MCF 10A (cell line): ENCODE data around the gene CALML3. TPM values are rescaled to one million over a fixed set of nuclear protein-coding genes. Genes with fewer than 3 reads are reported as not detected.

Experiments used
- BruUV-seq: library from RNA; stranded (reverse); fragments of 400-500 nt; replicated peaks from 2 replicates; lab custom pipeline; 2021; lab: Mats Ljungman, UMichigan
- CTCF ChIA-PET: fragments of 300-600 bp; sonication (Branson Sonifier 250); formaldehyde crosslinking; extraction: SDS; loops from one replicate; lab custom pipeline; 2021; ENCODE audit warnings: antibody characterized with exemption, inconsistent platforms; lab: Yijun Ruan, JAX
- POLR2A ChIA-PET: fragments of 300-600, 350-650 bp; sonication (Branson Sonifier 250); formaldehyde crosslinking; extraction: SDS; loops from one replicate; lab custom pipeline; 2020; ENCODE audit warnings: antibody characterized with exemption, inconsistent platforms; lab: Yijun Ruan, JAX
- DNase-seq: peaks from one replicate; pipeline ENCODE4 v3.0.0-alpha.2; 2018; ENCODE audit not compliant: unreplicated experiment
- H3K27ac Mint-ChIP-seq: one replicate; pipeline ENCODE4 v1.8.0; 2022; ENCODE audit warnings: mild to moderate bottlenecking, low read depth, mixed read lengths; ENCODE audit not compliant: unreplicated experiment
- H3K27me3 Mint-ChIP-seq: one replicate; pipeline ENCODE4 v1.8.0; 2022; ENCODE audit warnings: mixed read lengths; ENCODE audit not compliant: insufficient read depth, unreplicated experiment
- H3K36me3 Mint-ChIP-seq: one replicate; pipeline ENCODE4 v1.8.0; 2022; ENCODE audit warnings: mild to moderate bottlenecking, moderate library complexity, mixed read lengths; ENCODE audit not compliant: insufficient read depth, unreplicated experiment
- H3K4me1 Mint-ChIP-seq: one replicate; pipeline ENCODE4 v1.8.0; 2022; ENCODE audit warnings: mixed read lengths; ENCODE audit not compliant: insufficient read depth, unreplicated experiment
- H3K4me3 Mint-ChIP-seq: one replicate; pipeline ENCODE4 v1.8.0; 2022; ENCODE audit warnings: mild to moderate bottlenecking, moderate library complexity, mixed read lengths; ENCODE audit not compliant: unreplicated experiment
- H3K9me3 Mint-ChIP-seq: one replicate; pipeline ENCODE4 v1.8.0; 2022; ENCODE audit warnings: mixed read lengths; ENCODE audit not compliant: unreplicated experiment
- intact Hi-C: fragments of 100-400 bp; cut with micrococcal nuclease; formaldehyde crosslinking; loops from 2 replicates; pipeline ENCODE4 v1.14.1; 2022
- total RNA-seq: library from RNA; stranded (reverse); gene quantifications from 2 replicates; pipeline ENCODE4 v1.2.3, GENCODE V29; 2022
- TF ChIP-seq, protein P1 (sequence below): fragments of 200-600 bp; IDR thresholded peaks from one replicate; pipeline ENCODE4 v1.8.0; 2022; ENCODE audit warnings: antibody characterized with exemption, mild to moderate bottlenecking; ENCODE audit not compliant: unreplicated experiment

CALML3 gene
- total RNA-seq, 1 experiment from 2014 or later, result 0.75 TPM

DNA sequence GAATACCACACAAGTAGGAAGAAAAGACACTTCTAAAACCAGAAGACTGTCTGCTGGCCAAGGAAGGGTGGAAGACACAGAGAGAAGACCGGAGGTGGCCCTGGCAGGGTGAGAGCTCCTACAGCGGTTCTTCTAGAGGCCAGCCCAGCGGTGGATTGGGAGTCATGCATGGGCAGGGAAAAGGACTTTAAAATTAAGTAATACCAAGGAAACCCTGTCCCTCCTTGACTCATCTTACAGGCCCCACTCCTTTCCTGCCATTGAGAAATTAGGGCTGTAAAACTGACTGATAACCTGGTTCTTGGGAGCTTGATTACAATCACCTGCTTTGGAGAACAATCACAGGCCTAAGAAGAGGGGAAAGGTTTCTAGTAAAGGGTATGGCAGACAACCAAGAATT is 16.1 kb downstream of the CALML3 start:
- H3K27ac Mint-ChIP-seq, result peak overlapping the region; percentile 31
- ChIA-PET POLR2A (interaction anchor here (2.9 kb wide), 1 partner anchor 8 kb away, joined by 69 read pairs; no protein-coding TSS in a partner anchor), CTCF (no interaction called here)
- H3K27me3 Mint-ChIP-seq, result no peaks in the 10 kb centered on the region
- peaks cover 29% of the 10 kb centered on the region for H3K4me1 Mint-ChIP-seq
- H3K36me3 Mint-ChIP-seq, result peaks cover 20% of the 10 kb centered on the region
- DNase-seq, result no peak
- intact Hi-C loops, result no loop called here
- no peak overlapping the region for H3K4me3 Mint-ChIP-seq
- peaks cover 8% of the 10 kb centered on the region for H3K9me3 Mint-ChIP-seq
- BruUV-seq, result no TSS peak
- TF ChIP-seq, protein P1, sequence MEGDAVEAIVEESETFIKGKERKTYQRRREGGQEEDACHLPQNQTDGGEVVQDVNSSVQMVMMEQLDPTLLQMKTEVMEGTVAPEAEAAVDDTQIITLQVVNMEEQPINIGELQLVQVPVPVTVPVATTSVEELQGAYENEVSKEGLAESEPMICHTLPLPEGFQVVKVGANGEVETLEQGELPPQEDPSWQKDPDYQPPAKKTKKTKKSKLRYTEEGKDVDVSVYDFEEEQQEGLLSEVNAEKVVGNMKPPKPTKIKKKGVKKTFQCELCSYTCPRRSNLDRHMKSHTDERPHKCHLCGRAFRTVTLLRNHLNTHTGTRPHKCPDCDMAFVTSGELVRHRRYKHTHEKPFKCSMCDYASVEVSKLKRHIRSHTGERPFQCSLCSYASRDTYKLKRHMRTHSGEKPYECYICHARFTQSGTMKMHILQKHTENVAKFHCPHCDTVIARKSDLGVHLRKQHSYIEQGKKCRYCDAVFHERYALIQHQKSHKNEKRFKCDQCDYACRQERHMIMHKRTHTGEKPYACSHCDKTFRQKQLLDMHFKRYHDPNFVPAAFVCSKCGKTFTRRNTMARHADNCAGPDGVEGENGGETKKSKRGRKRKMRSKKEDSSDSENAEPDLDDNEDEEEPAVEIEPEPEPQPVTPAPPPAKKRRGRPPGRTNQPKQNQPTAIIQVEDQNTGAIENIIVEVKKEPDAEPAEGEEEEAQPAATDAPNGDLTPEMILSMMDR, result no peak

DNA sequence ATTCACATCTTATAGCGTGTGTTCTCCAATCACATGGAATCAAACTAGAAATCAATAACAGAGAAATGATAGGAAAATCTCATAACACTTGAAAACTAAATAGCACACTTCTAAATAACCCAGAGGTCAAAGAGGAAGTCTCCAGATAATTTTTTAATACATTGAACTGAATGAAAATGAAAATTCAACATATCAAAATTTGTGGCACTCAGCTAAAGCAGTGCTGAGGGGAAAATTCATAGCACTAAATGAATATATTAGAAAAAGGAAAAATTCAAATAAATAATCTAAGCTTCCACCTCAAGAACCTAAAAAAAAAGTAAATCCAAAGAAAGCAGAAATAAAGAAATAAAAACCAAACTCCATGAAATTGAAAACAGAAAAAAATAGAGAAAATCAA is 17.3 kb downstream of the CALML3 start:
- intact Hi-C loops, result no loop called here
- DNase-seq, result no peak
- TF ChIP-seq, protein P1, result no peak
- no peak overlapping the region for H3K27ac Mint-ChIP-seq
- no peak overlapping the region for H3K4me3 Mint-ChIP-seq
- peaks cover 29% of the 10 kb centered on the region for H3K4me1 Mint-ChIP-seq
- H3K36me3 Mint-ChIP-seq, result peaks cover 20% of the 10 kb centered on the region
- ChIA-PET CTCF (interaction anchor here (0.6 to 0.7 kb wide), 2 partner anchors 68 to 494 kb away, joined by 3 read pairs; no protein-coding TSS in a partner anchor), POLR2A (interaction anchor here (0.8 to 1.2 kb wide), 3 partner anchors 24 to 43 kb away, joined by 3 to 4 read pairs (median 4); no protein-coding TSS in a partner anchor)
- BruUV-seq, result no TSS peak
- H3K27me3 Mint-ChIP-seq, result no peaks in the 10 kb centered on the region
- H3K9me3 Mint-ChIP-seq, result peaks cover 8% of the 10 kb centered on the region

DNA sequence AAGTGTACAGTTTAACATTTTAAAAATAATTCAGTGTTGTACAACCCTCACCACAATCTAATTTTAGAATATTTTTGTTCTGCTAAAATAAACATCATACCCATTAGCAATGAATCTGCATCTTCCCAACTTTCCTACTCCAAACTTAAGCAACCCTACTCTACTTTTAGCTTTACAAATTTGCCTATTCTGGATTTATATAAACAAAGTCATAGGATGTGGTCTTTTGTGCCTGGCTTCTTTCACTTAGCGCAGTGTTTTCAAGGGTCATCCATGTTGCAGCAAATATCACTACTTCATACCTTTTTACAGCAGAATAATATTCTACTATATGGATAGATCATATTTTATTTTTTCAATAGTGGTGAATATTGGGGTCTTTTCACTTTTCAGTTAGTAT is 18.9 kb downstream of the CALML3 start:
- ChIA-PET CTCF (no interaction called here), POLR2A (interaction anchor here (0.7 to 1.3 kb wide), 2 partner anchors 55 to 76 kb away, joined by 3 to 4 read pairs; no protein-coding TSS in a partner anchor)
- TF ChIP-seq, protein P1, result no peak
- H3K27me3 Mint-ChIP-seq, result no peaks in the 10 kb centered on the region
- H3K36me3 Mint-ChIP-seq, result peaks cover 20% of the 10 kb centered on the region
- intact Hi-C loops, result no loop called here
- peaks cover 19% of the 10 kb centered on the region for H3K4me1 Mint-ChIP-seq
- no TSS peak for BruUV-seq
- peaks cover 2% of the 10 kb centered on the region for H3K9me3 Mint-ChIP-seq
- H3K4me3 Mint-ChIP-seq, result no peak overlapping the region
- DNase-seq, result no peak
- H3K27ac Mint-ChIP-seq, result no peak overlapping the region

DNA sequence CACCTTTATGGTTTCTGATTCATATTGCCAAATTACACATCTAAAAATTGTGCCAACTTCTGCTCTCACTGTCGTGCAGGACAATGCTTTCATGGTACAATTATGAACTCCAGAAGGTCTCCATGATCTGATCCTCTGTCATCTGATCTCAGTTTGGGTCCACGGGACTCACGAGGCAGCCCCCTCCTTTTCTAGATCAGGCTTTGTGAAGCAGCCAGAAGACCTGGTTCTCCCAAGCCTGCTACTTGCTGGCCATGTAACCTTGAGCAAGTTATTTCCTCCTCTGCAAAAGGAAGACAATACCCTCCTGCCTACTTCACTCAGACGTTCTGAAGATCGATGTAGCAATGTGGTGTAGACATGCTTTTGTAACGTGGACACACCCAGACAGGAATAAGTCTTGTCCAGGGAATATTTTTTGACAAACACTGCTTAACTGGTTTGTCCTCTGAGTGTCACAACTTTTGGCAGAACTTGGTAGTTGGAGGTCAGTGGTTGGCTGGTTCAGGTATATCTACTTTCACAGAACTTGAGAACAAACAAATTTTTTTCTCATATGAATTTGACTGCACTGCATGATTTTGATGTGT is 19.6 kb downstream of the CALML3 start:
- POLR2A ChIA-PET, result interaction anchor here (0.7 to 1.3 kb wide), 2 partner anchors 18 to 56 kb away, joined by 4 to 5 read pairs; no protein-coding TSS in a partner anchor

More for the DNA sequence above, 19.6 kb downstream of the CALML3 start:
- Mint-ChIP-seq H3K27ac (no peak overlapping the region), H3K9me3 (no peaks in the 10 kb centered on the region), H3K4me3 (no peak overlapping the region), H3K4me1 (peaks cover 12% of the 10 kb centered on the region), H3K36me3 (peaks cover 20% of the 10 kb centered on the region), H3K27me3 (no peaks in the 10 kb centered on the region)
- BruUV-seq, result no TSS peak
- CTCF ChIA-PET, result no interaction called here
- intact Hi-C loops, result no loop called here
- TF ChIP-seq, protein P1, result no peak
- DNase-seq, result peak; percentile 29
